ENCODE results near the gene XXYLT1.

XXYLT1 gene

DNA sequence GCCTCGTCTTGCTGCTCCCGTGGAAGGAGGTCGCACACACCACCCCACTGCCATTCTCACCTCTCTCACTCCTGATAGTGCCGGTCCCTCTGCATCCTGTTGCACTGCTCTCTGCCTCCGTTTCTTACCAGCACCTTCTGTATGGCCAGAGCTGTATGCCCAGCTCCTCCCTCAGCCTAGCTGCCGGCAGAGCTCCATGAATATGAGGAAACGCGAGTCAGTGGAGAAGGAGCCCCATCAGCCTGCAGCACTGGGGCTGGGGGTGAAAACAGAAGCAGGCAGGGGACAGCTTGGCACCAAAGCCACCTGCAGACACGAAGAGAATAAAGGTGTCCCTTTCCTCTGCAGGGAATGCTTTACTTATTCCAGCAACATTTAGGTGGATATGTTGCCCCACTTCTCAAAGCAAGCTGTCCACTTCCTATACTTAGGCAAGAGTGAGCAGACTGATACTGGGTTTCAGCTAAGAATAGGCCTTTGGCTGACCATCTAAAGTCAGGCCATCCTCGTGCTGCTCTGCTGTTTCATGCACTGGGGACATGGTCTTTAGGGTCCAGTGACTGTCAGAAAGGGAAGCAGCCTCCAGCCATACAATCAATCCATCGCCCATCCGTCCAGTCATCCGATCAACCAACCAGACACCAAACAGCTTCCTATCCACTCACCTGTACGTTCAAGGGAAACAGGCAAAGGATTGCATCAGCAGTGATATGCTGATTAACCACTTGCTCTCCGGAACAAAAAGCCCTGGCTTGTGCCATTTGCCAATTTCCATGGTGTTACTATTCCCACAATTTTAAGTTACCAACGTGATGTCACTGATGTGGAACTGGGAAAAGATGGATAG lies 222.7 kb downstream of the XXYLT1 start:
- TF ChIP-seq, protein P1, sequence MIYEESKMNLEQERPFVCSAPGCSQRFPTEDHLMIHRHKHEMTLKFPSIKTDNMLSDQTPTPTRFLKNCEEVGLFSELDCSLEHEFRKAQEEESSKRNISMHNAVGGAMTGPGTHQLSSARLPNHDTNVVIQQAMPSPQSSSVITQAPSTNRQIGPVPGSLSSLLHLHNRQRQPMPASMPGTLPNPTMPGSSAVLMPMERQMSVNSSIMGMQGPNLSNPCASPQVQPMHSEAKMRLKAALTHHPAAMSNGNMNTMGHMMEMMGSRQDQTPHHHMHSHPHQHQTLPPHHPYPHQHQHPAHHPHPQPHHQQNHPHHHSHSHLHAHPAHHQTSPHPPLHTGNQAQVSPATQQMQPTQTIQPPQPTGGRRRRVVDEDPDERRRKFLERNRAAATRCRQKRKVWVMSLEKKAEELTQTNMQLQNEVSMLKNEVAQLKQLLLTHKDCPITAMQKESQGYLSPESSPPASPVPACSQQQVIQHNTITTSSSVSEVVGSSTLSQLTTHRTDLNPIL (CRISPR knock-in tag; IDR thresholded peaks at IDR 0.05; ENCODE audit: low read depth) = no peak
- no peak for TF ChIP-seq ZNF70 (CRISPR knock-in tag; IDR thresholded peaks at IDR 0.05)
- TF ChIP-seq, protein P2, sequence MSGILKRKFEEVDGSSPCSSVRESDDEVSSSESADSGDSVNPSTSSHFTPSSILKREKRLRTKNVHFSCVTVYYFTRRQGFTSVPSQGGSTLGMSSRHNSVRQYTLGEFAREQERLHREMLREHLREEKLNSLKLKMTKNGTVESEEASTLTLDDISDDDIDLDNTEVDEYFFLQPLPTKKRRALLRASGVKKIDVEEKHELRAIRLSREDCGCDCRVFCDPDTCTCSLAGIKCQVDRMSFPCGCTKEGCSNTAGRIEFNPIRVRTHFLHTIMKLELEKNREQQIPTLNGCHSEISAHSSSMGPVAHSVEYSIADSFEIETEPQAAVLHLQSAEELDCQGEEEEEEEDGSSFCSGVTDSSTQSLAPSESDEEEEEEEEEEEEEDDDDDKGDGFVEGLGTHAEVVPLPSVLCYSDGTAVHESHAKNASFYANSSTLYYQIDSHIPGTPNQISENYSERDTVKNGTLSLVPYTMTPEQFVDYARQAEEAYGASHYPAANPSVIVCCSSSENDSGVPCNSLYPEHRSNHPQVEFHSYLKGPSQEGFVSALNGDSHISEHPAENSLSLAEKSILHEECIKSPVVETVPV (CRISPR knock-in tag; IDR thresholded peaks at IDR 0.05) = no peak
- TF ChIP-seq BACH2 (CRISPR knock-in tag; IDR thresholded peaks at IDR 0.05; ENCODE audit: borderline replicate concordance) = no peak
- TF ChIP-seq, protein P3, sequence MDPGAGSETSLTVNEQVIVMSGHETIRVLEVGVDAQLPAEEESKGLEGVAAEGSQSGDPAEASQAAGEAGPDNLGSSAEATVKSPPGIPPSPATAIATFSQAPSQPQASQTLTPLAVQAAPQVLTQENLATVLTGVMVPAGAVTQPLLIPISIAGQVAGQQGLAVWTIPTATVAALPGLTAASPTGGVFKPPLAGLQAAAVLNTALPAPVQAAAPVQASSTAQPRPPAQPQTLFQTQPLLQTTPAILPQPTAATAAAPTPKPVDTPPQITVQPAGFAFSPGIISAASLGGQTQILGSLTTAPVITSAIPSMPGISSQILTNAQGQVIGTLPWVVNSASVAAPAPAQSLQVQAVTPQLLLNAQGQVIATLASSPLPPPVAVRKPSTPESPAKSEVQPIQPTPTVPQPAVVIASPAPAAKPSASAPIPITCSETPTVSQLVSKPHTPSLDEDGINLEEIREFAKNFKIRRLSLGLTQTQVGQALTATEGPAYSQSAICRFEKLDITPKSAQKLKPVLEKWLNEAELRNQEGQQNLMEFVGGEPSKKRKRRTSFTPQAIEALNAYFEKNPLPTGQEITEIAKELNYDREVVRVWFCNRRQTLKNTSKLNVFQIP (CRISPR knock-in tag; IDR thresholded peaks at IDR 0.05; ENCODE audit: borderline replicate concordance, low read depth) = no peak
- TF ChIP-seq, protein P4, sequence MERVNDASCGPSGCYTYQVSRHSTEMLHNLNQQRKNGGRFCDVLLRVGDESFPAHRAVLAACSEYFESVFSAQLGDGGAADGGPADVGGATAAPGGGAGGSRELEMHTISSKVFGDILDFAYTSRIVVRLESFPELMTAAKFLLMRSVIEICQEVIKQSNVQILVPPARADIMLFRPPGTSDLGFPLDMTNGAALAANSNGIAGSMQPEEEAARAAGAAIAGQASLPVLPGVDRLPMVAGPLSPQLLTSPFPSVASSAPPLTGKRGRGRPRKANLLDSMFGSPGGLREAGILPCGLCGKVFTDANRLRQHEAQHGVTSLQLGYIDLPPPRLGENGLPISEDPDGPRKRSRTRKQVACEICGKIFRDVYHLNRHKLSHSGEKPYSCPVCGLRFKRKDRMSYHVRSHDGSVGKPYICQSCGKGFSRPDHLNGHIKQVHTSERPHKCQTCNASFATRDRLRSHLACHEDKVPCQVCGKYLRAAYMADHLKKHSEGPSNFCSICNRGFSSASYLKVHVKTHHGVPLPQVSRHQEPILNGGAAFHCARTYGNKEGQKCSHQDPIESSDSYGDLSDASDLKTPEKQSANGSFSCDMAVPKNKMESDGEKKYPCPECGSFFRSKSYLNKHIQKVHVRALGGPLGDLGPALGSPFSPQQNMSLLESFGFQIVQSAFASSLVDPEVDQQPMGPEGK (CRISPR knock-in tag; IDR thresholded peaks at IDR 0.05; ENCODE audit: borderline replicate concordance) = no peak
- no peak for TF ChIP-seq SNAI2 (CRISPR knock-in tag; IDR thresholded peaks at IDR 0.05)
- no peak for TF ChIP-seq GLIS3 (CRISPR knock-in tag; IDR thresholded peaks at IDR 0.05)
- TF ChIP-seq ZC3H10 (CRISPR knock-in tag; IDR thresholded peaks at IDR 0.05) = no peak
- TF ChIP-seq TOX (CRISPR knock-in tag; IDR thresholded peaks at IDR 0.05; ENCODE audit: borderline replicate concordance) = no peak
- TF ChIP-seq ESRRG (CRISPR knock-in tag; IDR thresholded peaks at IDR 0.05) = no peak
- TF ChIP-seq ARNTL (CRISPR knock-in tag; IDR thresholded peaks at IDR 0.05; ENCODE audit: borderline replicate concordance, low read depth) = no peak
- no peak for ATAC-seq

DNA sequence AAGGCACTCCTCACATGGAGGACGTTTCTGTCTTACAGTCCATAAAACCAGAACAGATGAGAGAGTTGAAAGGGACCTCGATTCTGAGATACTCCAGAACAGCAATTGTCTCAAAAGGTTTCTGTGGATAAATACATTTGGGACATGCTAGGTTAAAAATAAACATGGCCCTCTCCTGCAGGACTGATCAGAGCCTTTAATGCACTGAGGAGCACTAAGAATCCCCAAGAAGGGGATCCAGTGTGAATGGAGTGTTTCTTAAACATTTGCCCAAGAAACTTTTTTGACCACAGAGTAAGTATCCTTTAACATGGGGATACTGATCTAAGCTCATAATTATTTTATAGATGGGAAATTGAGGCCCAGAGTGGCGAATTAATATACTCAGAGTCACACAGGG lies 223.4 kb downstream of the XXYLT1 start:
- TF ChIP-seq TCF4 (CRISPR knock-in tag; IDR thresholded peaks at IDR 0.05; ENCODE audit: borderline replicate concordance) (no peak), RARB (CRISPR knock-in tag; IDR thresholded peaks at IDR 0.05) (no peak), ISL1 (CRISPR knock-in tag; IDR thresholded peaks at IDR 0.05) (no peak), GLIS3 (CRISPR knock-in tag; IDR thresholded peaks at IDR 0.05) (no peak), ZNF8 (CRISPR knock-in tag; IDR thresholded peaks at IDR 0.05) (no peak), ARNTL (CRISPR knock-in tag; IDR thresholded peaks at IDR 0.05; ENCODE audit: borderline replicate concordance, low read depth) (no peak), PPARA (CRISPR knock-in tag; IDR thresholded peaks at IDR 0.05; ENCODE audit: borderline replicate concordance) (no peak), TOX (CRISPR knock-in tag; IDR thresholded peaks at IDR 0.05; ENCODE audit: borderline replicate concordance) (no peak), ZFP30 (CRISPR knock-in tag; IDR thresholded peaks at IDR 0.05) (no peak), OSR1 (CRISPR knock-in tag; IDR thresholded peaks at IDR 0.05) (no peak), ESRRG (CRISPR knock-in tag; IDR thresholded peaks at IDR 0.05) (no peak)
- TF ChIP-seq, protein P3 (CRISPR knock-in tag; IDR thresholded peaks at IDR 0.05; ENCODE audit: borderline replicate concordance, low read depth) = no peak
- TF ChIP-seq, protein P2 (CRISPR knock-in tag; IDR thresholded peaks at IDR 0.05) = no peak
- no peak for ATAC-seq

DNA sequence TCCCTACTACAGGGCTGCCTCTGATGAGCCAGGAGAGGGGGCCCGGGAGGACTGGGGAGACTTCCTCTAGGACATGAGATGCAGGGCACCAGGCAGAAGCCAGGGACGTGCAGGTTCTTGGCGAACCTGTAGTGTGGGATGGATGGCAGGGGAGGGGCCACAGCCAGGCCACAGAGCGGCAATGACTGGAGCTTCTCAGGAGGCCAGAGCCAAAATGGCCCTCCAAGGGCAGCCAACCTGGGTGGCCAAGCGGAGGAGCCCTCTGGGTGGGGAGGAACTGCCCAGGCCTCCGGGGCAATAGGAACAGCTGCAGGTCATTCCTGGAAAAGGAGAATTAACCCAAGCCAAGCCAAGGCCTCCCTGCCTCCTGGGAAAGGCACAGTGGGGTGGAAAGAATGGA lies 224.5 kb downstream of the XXYLT1 start:
- TF ChIP-seq ZFP3 (CRISPR knock-in tag; IDR thresholded peaks at IDR 0.05) (no peak), ARNTL (CRISPR knock-in tag; IDR thresholded peaks at IDR 0.05; ENCODE audit: borderline replicate concordance, low read depth) (no peak), ISL1 (CRISPR knock-in tag; IDR thresholded peaks at IDR 0.05) (no peak), ZNF8 (CRISPR knock-in tag; IDR thresholded peaks at IDR 0.05) (no peak), ZFP30 (CRISPR knock-in tag; IDR thresholded peaks at IDR 0.05) (no peak), RARB (CRISPR knock-in tag; IDR thresholded peaks at IDR 0.05) (no peak), ESRRG (CRISPR knock-in tag; IDR thresholded peaks at IDR 0.05) (no peak), BACH2 (CRISPR knock-in tag; IDR thresholded peaks at IDR 0.05; ENCODE audit: borderline replicate concordance) (no peak), ZC3H10 (CRISPR knock-in tag; IDR thresholded peaks at IDR 0.05) (no peak), PPARA (CRISPR knock-in tag; IDR thresholded peaks at IDR 0.05; ENCODE audit: borderline replicate concordance) (no peak)
- TF ChIP-seq, protein P5, sequence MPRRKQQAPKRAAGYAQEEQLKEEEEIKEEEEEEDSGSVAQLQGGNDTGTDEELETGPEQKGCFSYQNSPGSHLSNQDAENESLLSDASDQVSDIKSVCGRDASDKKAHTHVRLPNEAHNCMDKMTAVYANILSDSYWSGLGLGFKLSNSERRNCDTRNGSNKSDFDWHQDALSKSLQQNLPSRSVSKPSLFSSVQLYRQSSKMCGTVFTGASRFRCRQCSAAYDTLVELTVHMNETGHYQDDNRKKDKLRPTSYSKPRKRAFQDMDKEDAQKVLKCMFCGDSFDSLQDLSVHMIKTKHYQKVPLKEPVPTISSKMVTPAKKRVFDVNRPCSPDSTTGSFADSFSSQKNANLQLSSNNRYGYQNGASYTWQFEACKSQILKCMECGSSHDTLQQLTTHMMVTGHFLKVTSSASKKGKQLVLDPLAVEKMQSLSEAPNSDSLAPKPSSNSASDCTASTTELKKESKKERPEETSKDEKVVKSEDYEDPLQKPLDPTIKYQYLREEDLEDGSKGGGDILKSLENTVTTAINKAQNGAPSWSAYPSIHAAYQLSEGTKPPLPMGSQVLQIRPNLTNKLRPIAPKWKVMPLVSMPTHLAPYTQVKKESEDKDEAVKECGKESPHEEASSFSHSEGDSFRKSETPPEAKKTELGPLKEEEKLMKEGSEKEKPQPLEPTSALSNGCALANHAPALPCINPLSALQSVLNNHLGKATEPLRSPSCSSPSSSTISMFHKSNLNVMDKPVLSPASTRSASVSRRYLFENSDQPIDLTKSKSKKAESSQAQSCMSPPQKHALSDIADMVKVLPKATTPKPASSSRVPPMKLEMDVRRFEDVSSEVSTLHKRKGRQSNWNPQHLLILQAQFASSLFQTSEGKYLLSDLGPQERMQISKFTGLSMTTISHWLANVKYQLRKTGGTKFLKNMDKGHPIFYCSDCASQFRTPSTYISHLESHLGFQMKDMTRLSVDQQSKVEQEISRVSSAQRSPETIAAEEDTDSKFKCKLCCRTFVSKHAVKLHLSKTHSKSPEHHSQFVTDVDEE (CRISPR knock-in tag; IDR thresholded peaks at IDR 0.05) = no peak
- ATAC-seq = no peak
